ENCODE measurements around the gene CRACR2A.

- no peak for TF ChIP-seq CTCF (IDR thresholded peaks at IDR 0.05)
- no peak for TF ChIP-seq POLR2AphosphoS5 (IDR thresholded peaks at IDR 0.05)
- no peak for TF ChIP-seq POLR2A (IDR thresholded peaks at IDR 0.05)
- TF ChIP-seq EP300 (IDR thresholded peaks at IDR 0.05): no peak
These were observed 7.0 kb upstream of the CRACR2A start for GRCh38 chr12:3759878-3760277.

Data from suprapubic skin (tissue), 4 donors.